Nephron progenitor cell (in vitro differentiated cells): Measurements from ENCODE around the gene TMEM178B.

ENCODE experiments used
- DNase-seq: peaks from one replicate; pipeline ENCODE4 v3.0.0; 2021
- H3K27ac Mint-ChIP-seq: 2 replicates; pipeline ENCODE4 v1.8.0; 2021; ENCODE audit warnings: mild to moderate bottlenecking, moderate library complexity, mixed read lengths
- H3K27me3 Mint-ChIP-seq: 2 replicates; pipeline ENCODE4 v1.8.0; 2021; ENCODE audit warnings: mild to moderate bottlenecking, low read depth, mixed read lengths; ENCODE audit not compliant: poor library complexity
- H3K36me3 Mint-ChIP-seq: 2 replicates; pipeline ENCODE4 v1.8.0; 2021; ENCODE audit warnings: low read depth, mixed read lengths
- H3K4me1 Mint-ChIP-seq: 2 replicates; pipeline ENCODE4 v1.8.0; 2021; ENCODE audit warnings: mixed read lengths
- H3K4me3 Mint-ChIP-seq: 2 replicates; pipeline ENCODE4 v1.8.0; 2021; ENCODE audit warnings: mild to moderate bottlenecking, moderate library complexity, mixed read lengths
- H3K9me3 Mint-ChIP-seq: 2 replicates; pipeline ENCODE4 v1.8.0; 2021; ENCODE audit warnings: mild to moderate bottlenecking, moderate library complexity, mixed read lengths
- TF ChIP-seq, protein P1 (sequence below): fragments of 200-600 bp; sonication (generic); IDR thresholded peaks from 2 replicates; pipeline ENCODE4 v1.5.0; 2021; ENCODE audit warnings: antibody characterized with exemption

Gene TMEM178B

GRCh38 chr7:141042222-141043193, 31.4 kb upstream of the TMEM178B start:
- peaks cover 11% of the 10 kb centered on the region for H3K9me3 Mint-ChIP-seq
- no peak for DNase-seq
- TF ChIP-seq, protein P1, sequence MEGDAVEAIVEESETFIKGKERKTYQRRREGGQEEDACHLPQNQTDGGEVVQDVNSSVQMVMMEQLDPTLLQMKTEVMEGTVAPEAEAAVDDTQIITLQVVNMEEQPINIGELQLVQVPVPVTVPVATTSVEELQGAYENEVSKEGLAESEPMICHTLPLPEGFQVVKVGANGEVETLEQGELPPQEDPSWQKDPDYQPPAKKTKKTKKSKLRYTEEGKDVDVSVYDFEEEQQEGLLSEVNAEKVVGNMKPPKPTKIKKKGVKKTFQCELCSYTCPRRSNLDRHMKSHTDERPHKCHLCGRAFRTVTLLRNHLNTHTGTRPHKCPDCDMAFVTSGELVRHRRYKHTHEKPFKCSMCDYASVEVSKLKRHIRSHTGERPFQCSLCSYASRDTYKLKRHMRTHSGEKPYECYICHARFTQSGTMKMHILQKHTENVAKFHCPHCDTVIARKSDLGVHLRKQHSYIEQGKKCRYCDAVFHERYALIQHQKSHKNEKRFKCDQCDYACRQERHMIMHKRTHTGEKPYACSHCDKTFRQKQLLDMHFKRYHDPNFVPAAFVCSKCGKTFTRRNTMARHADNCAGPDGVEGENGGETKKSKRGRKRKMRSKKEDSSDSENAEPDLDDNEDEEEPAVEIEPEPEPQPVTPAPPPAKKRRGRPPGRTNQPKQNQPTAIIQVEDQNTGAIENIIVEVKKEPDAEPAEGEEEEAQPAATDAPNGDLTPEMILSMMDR, result no peak

GRCh38 chr7:141043616-141044015, 30.2 kb upstream of the TMEM178B start:
- Mint-ChIP-seq H3K9me3 (peaks cover 11% of the 10 kb centered on the region), H3K36me3 (no peaks in the 10 kb centered on the region), H3K4me3 (no peak overlapping the region), H3K4me1 (no peaks in the 10 kb centered on the region), H3K27me3 (no peaks in the 10 kb centered on the region), H3K27ac (no peak overlapping the region)
- TF ChIP-seq, protein P1, result no peak
- no peak for DNase-seq

More at GRCh38 chr7:141042222-141043193, 31.4 kb upstream of the TMEM178B start:
- H3K27me3 Mint-ChIP-seq, result no peaks in the 10 kb centered on the region
- no peaks in the 10 kb centered on the region for H3K4me1 Mint-ChIP-seq
- no peak overlapping the region for H3K27ac Mint-ChIP-seq
- H3K36me3 Mint-ChIP-seq, result no peaks in the 10 kb centered on the region
- H3K4me3 Mint-ChIP-seq, result no peak overlapping the region

DNA sequence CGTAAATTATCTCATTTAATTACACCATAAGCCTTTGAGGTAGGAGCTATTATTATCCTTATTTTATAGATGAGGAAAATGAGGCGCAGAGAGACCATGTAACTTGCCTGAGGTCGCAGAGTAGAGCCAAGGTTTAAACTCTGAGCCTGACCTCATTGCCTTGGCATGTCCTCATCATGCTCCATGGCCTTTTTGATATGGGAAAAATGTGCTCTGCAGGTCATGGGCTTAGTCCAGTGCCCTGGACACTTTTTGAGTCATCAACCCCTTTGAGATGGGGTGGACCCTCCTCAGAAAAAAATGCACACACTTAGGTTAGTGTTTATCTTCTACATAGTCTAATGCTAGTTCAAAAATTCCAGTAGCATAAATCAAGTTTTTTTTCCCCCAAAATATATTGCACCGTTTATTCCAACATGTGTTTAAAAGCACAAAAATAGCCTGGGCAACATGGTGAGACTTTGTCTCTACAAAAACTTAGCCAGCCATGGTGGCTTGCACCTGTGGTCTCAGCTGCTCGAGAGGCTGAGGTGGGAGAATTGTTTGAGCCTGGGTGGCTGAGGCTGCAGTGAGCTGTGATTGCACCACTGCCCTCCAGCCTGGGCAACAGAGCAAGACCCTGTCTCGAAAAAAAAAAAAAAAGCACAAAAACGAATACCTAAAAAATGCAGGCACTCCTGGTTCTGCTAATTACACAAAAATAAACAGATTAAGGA, 28.6 kb upstream of the TMEM178B start:
- H3K36me3 Mint-ChIP-seq, result no peaks in the 10 kb centered on the region
- DNase-seq, result no peak
- no peak overlapping the region for H3K4me3 Mint-ChIP-seq
- H3K27me3 Mint-ChIP-seq, result no peaks in the 10 kb centered on the region
- TF ChIP-seq, protein P1, result no peak
- H3K4me1 Mint-ChIP-seq, result no peaks in the 10 kb centered on the region
- peaks cover 7% of the 10 kb centered on the region for H3K9me3 Mint-ChIP-seq
- no peak overlapping the region for H3K27ac Mint-ChIP-seq

- Mint-ChIP-seq H3K27me3 (no peaks in the 10 kb centered on the region), H3K36me3 (no peaks in the 10 kb centered on the region), H3K27ac (no peak overlapping the region), H3K4me1 (no peaks in the 10 kb centered on the region), H3K4me3 (no peak overlapping the region), H3K9me3 (peaks cover 7% of the 10 kb centered on the region)
- TF ChIP-seq, protein P1, result no peak
- no peak for DNase-seq
Observed at GRCh38 chr7:141045842-141046620, 27.8 kb upstream of the TMEM178B start.

DNA sequence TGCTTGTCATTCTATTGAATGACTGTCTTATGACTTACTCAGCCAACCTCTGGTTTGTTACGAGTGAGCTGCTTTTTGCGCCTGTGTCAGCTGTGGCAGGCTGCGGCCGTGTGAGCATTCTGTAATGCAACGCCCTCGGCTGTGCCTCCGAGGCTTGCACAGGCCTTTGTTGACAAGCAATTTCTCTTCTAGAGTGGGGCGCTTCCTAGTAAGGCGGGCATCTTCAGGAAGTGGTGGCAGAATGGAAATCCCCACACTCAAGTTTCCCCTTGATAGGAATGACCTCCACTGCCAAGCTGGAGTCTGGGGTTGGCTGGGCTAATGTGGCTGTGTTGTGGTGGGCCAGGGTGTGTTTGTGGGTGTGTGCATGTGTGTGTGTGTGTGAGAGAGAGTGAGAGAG, 20.2 kb upstream of the TMEM178B start:
- peaks cover 2% of the 10 kb centered on the region for H3K9me3 Mint-ChIP-seq
- no peaks in the 10 kb centered on the region for H3K36me3 Mint-ChIP-seq
- TF ChIP-seq, protein P1, result no peak
- H3K4me1 Mint-ChIP-seq, result peaks cover 5% of the 10 kb centered on the region
- DNase-seq, result no peak
- H3K27ac Mint-ChIP-seq, result no peak overlapping the region
- peaks cover 8% of the 10 kb centered on the region for H3K27me3 Mint-ChIP-seq
- no peak overlapping the region for H3K4me3 Mint-ChIP-seq
